Measurements from ENCODE around the gene POU2AF3. TPM values are rescaled to one million over a fixed set of nuclear protein-coding genes. Genes with fewer than 3 reads are reported as not detected.

Gene POU2AF3
- total RNA-seq, 1 experiment from 2014 or later, result 3.0 TPM

DNA sequence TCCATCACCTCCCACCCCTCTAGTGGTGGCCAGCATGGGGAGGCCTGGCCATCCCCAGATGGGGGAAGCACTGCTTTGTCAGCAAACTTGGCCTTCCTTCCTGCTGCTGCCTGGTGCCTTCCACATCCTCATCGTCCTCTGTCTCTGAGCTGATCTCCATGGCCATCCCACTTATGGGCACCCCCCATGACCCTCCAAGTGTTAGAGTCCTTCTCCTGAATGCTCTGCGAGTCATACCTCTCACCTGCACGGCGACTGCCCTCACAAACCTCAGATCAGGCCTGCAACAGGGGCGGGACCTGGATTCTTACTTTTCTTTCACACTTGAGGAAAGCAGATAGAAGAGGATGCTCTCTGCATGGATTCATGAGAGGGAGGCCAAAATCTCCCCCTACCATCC is 56.8 kb downstream of the POU2AF3 start:
- DNase-seq, result no peak
- intact Hi-C loops (cut with micrococcal nuclease; ENCODE audit: unreplicated experiment), result no loop called here
- TF ChIP-seq, protein P1, sequence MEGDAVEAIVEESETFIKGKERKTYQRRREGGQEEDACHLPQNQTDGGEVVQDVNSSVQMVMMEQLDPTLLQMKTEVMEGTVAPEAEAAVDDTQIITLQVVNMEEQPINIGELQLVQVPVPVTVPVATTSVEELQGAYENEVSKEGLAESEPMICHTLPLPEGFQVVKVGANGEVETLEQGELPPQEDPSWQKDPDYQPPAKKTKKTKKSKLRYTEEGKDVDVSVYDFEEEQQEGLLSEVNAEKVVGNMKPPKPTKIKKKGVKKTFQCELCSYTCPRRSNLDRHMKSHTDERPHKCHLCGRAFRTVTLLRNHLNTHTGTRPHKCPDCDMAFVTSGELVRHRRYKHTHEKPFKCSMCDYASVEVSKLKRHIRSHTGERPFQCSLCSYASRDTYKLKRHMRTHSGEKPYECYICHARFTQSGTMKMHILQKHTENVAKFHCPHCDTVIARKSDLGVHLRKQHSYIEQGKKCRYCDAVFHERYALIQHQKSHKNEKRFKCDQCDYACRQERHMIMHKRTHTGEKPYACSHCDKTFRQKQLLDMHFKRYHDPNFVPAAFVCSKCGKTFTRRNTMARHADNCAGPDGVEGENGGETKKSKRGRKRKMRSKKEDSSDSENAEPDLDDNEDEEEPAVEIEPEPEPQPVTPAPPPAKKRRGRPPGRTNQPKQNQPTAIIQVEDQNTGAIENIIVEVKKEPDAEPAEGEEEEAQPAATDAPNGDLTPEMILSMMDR (conservative IDR thresholded peaks at IDR 0.05), result no peak
- no peak for TF ChIP-seq EZH2 (IDR thresholded peaks at IDR 0.05; ENCODE audit: low read depth)
- H4K20me1 ChIP-seq (ENCODE audit: insufficient read depth), result no peaks in the 10 kb centered on the region
- no TSS peak for BruUV-seq (replicated peaks)
- no peaks in the 10 kb centered on the region for H3K27me3 ChIP-seq (ENCODE audit: insufficient read depth, low read depth)
- H3K4me1 ChIP-seq (replicated peaks; ENCODE audit: insufficient read depth), result peaks cover 4% of the 10 kb centered on the region
- H2AFZ ChIP-seq, result no peak overlapping the region
- H3K36me3 ChIP-seq (ENCODE audit: low read depth), result no peaks in the 10 kb centered on the region
- peaks cover 4% of the 10 kb centered on the region; the same call in 1 of the 2 replicates for H3F3A ChIP-seq (ENCODE audit: insufficient read depth, low read depth)
- CTCF ChIA-PET, result no interaction called here
- H3K27ac ChIP-seq, result no peak overlapping the region
- no peaks in the 10 kb centered on the region for H3K79me2 ChIP-seq (ENCODE audit: low read depth)
- no peak overlapping the region for H3K4me3 ChIP-seq
- no peak overlapping the region for H3K4me2 ChIP-seq
- no peaks in the 10 kb centered on the region for H3K9me3 ChIP-seq (ENCODE audit: insufficient read depth, low read depth)
- no peaks in the 10 kb centered on the region for H3K9me2 ChIP-seq (ENCODE audit: insufficient read depth)
- POLR2A ChIA-PET (ENCODE audit: unreplicated experiment), result no interaction called here

- H3K27ac ChIP-seq, result no peak overlapping the region
- peaks cover 14% of the 10 kb centered on the region for H3K4me1 ChIP-seq (replicated peaks; ENCODE audit: insufficient read depth)
- H2AFZ ChIP-seq, result no peak overlapping the region
- BruUV-seq (replicated peaks), result no TSS peak
- H3K4me3 ChIP-seq, result no peak overlapping the region
- H3K79me2 ChIP-seq (ENCODE audit: low read depth), result no peaks in the 10 kb centered on the region
- intact Hi-C loops (cut with micrococcal nuclease; ENCODE audit: unreplicated experiment), result no loop called here
- H3K9me3 ChIP-seq (ENCODE audit: insufficient read depth, low read depth), result no peaks in the 10 kb centered on the region
- H4K20me1 ChIP-seq (ENCODE audit: insufficient read depth), result no peaks in the 10 kb centered on the region
- H3K4me2 ChIP-seq, result no peak overlapping the region
- TF ChIP-seq EZH2 (IDR thresholded peaks at IDR 0.05; ENCODE audit: low read depth), result no peak
- TF ChIP-seq, protein P1 (conservative IDR thresholded peaks at IDR 0.05), result no peak
- peaks cover 3% of the 10 kb centered on the region; the same call in 1 of the 2 replicates for H3F3A ChIP-seq (ENCODE audit: insufficient read depth, low read depth)
- POLR2A ChIA-PET (ENCODE audit: unreplicated experiment), result no interaction called here
- H3K27me3 ChIP-seq (ENCODE audit: insufficient read depth, low read depth), result no peaks in the 10 kb centered on the region
- H3K36me3 ChIP-seq (ENCODE audit: low read depth), result no peaks in the 10 kb centered on the region
- H3K9me2 ChIP-seq (ENCODE audit: insufficient read depth), result no peaks in the 10 kb centered on the region
- CTCF ChIA-PET, result no interaction called here
- DNase-seq, result no peak
Measured at GRCh38 chr11:111355956-111356659, 57.8 kb downstream of the POU2AF3 start.

GRCh38 chr11:111356660-111357048 is 58.3 kb downstream of the POU2AF3 start:
- no peaks in the 10 kb centered on the region for H3K9me3 ChIP-seq (ENCODE audit: insufficient read depth, low read depth)
- BruUV-seq (replicated peaks), result no TSS peak
- no peak overlapping the region for H3K4me2 ChIP-seq
- TF ChIP-seq EZH2 (IDR thresholded peaks at IDR 0.05; ENCODE audit: low read depth), result no peak
- TF ChIP-seq, protein P1 (conservative IDR thresholded peaks at IDR 0.05), result no peak
- H3K4me1 ChIP-seq (replicated peaks; ENCODE audit: insufficient read depth), result peaks cover 19% of the 10 kb centered on the region
- H3K4me3 ChIP-seq, result no peak overlapping the region
- peaks cover 8% of the 10 kb centered on the region for H3F3A ChIP-seq (ENCODE audit: insufficient read depth, low read depth)
- ChIA-PET CTCF (no interaction called here), POLR2A (ENCODE audit: unreplicated experiment) (interaction anchor here (0.7 kb wide), 1 partner anchor 1609 kb away, joined by 3 read pairs; no protein-coding TSS in a partner anchor)
- H3K9me2 ChIP-seq (ENCODE audit: insufficient read depth), result no peaks in the 10 kb centered on the region
- H3K36me3 ChIP-seq (ENCODE audit: low read depth), result no peaks in the 10 kb centered on the region
- no peaks in the 10 kb centered on the region for H4K20me1 ChIP-seq (ENCODE audit: insufficient read depth)
- no peak overlapping the region for H3K27ac ChIP-seq
- H3K79me2 ChIP-seq (ENCODE audit: low read depth), result no peaks in the 10 kb centered on the region
- no peaks in the 10 kb centered on the region for H3K27me3 ChIP-seq (ENCODE audit: insufficient read depth, low read depth)
- H2AFZ ChIP-seq, result no peak overlapping the region
- intact Hi-C loops (cut with micrococcal nuclease; ENCODE audit: unreplicated experiment), result no loop called here
- DNase-seq, result no peak
